Transverse colon (tissue), 4 donors: ENCODE data around the gene POU3F2. TPM values are rescaled to one million over a fixed set of nuclear protein-coding genes. Genes with fewer than 3 reads are reported as not detected.

ENCODE experiments used
- DNase-seq: peaks from one replicate; pipeline ENCODE4 v3.0.0-alpha.2; 2019
- H3K27ac ChIP-seq, 4 donors: fragments of 200-600 bp; sonication (generic); 2 replicates each; pipeline ENCODE4 v1.5.1; 2016 to 2018; ENCODE audit warnings: inconsistent platforms in 4 of 4
- H3K27me3 ChIP-seq: fragments of 200-600 bp; sonication (generic); 2 replicates; pipeline ENCODE4 v1.5.1; 2017; ENCODE audit warnings: inconsistent platforms
- H3K36me3 ChIP-seq, 4 donors: fragments of 200-600 bp; sonication (generic); 2 replicates each; pipeline ENCODE4 v1.5.1; 2017 to 2019; ENCODE audit warnings: inconsistent platforms in 4 of 4
- H3K4me1 ChIP-seq, 4 donors: fragments of 200-600 bp; sonication (generic); 2 replicates each; pipeline ENCODE4 v1.5.1; 2017 to 2020; ENCODE audit warnings: inconsistent platforms in 4 of 4
- H3K4me3 ChIP-seq, 4 donors: fragments of 200-600 bp; sonication (generic); 1 replicate in 1 of 4; 2 replicates in 3 of 4; pipeline versions ENCODE4 v1.5.1 to v1.6.1; 2017 to 2019; ENCODE audit warnings: inconsistent platforms in 4 of 4
- H3K9me3 ChIP-seq, 2 donors: fragments of 200-600 bp; sonication (generic); 2 replicates each; pipeline ENCODE4 v1.5.1; 2017 to 2019; ENCODE audit warnings: inconsistent platforms in 2 of 2
- CTCF ChIP-seq, 5 experiments: fragments of 200-600 bp in 3 of 5; fragments of 450-650 bp in 2 of 5; sonication (generic) in 3 of 5; IDR thresholded peaks; 1 replicate in 2 of 5; 2 replicates in 3 of 5; pipeline ENCODE4 v1.5.1; 2016 to 2017; ENCODE audit warnings: antibody characterized with exemption in 5 of 5, inconsistent platforms in 3 of 5, mild to moderate bottlenecking in 2 of 5, moderate library complexity in 1 of 5
- EP300 ChIP-seq: sonication (generic); formaldehyde crosslinking; IDR thresholded peaks from one replicate; pipeline ENCODE4 v1.6.1; 2017; ENCODE audit warnings: antibody characterized with exemption, low read depth
- POLR2A ChIP-seq: fragments of 450-650 bp; IDR thresholded peaks from one replicate; pipeline ENCODE4 v1.6.1; 2016; ENCODE audit warnings: antibody characterized with exemption, mild to moderate bottlenecking, moderate library complexity
- POLR2AphosphoS5 ChIP-seq, 3 donors: sonication (generic); formaldehyde crosslinking; IDR thresholded peaks; one replicate each; pipeline ENCODE4 v1.6.1; 2016; ENCODE audit warnings: antibody characterized with exemption in 3 of 3
- WGBS, 2 donors: methylation state at CpG; one replicate each; pipeline ENCODE4 v1.1.5; 2018; ENCODE audit warnings: low coverage in 1 of 2; 5-methylcytosine and 5-hydroxymethylcytosine counted together
- in situ Hi-C, 4 donors: fragments of 200-750 bp; cut with MboI; loops; one replicate each; pipeline versions ENCODE4 v1.15.0 to v1.15.1; 2017; ENCODE audit warnings: low sequenced_read_pairs in 3 of 4, low pct_ligation_motif_present in 1 of 4, low pct_unique_long_range_greater_than_20kb in 1 of 4
- intact Hi-C: fragments of 100-400 bp; cut with DNase I; formaldehyde crosslinking; loops from one replicate; pipeline ENCODE4 v1.15.1; 2023; ENCODE audit warnings: low total_unique reads
- total RNA-seq, 4 donors: library from RNA; depleted of rRNA; stranded (reverse); fragments of >200 nt; gene quantifications; one replicate each; pipeline ENCODE4 v1.1.0, GENCODE V29; 2016

POU3F2 gene
- total RNA-seq, 4 donors from 2014 or later: not detected

- intact Hi-C loops: no loop called here
- Histone ChIP-seq H3K4me1 (peaks cover 24 to 56% (median 44%) of the 10 kb centered on the region in 4 donors), H3K9me3 (no peaks in the 10 kb centered on the region), H3K27me3 (peaks cover 99% of the 10 kb centered on the region), H3K36me3 (no peaks in the 10 kb centered on the region), H3K27ac (no peak overlapping the region), H3K4me3 (peak overlapping the region in 1 of 4 donors; percentile 65)
- TF ChIP-seq POLR2AphosphoS5 (IDR thresholded peaks at IDR 0.05): no peak
- TF ChIP-seq CTCF (IDR thresholded peaks at IDR 0.05): no peak
- no peak for TF ChIP-seq POLR2A
- TF ChIP-seq EP300: no peak
- in situ Hi-C loops: no loop called here
- 6% methylated on average over 59 of the region's 59 CpGs; no CpG with 5 or more reads in 1 of the 2 donors for WGBS, 2 donors
- no peak for DNase-seq
These were observed 1.9 kb upstream of the POU3F2 start for GRCh38 chr6:98832284-98833056.

- Histone ChIP-seq H3K4me3 (peak overlapping the region in 2 of 4 donors; percentile 39 to 65), H3K27me3 (peaks cover 99% of the 10 kb centered on the region), H3K36me3 (no peaks in the 10 kb centered on the region), H3K9me3 (no peaks in the 10 kb centered on the region), H3K27ac (no peak overlapping the region), H3K4me1 (peaks cover 24 to 52% (median 44%) of the 10 kb centered on the region in 4 donors)
- no peak for TF ChIP-seq POLR2A
- no peak for TF ChIP-seq EP300
- TF ChIP-seq CTCF (IDR thresholded peaks at IDR 0.05): no peak
- TF ChIP-seq POLR2AphosphoS5 (IDR thresholded peaks at IDR 0.05): no peak
- DNase-seq: no peak
- WGBS, 2 donors: 3% methylated on average over 22 of the region's 26 CpGs; no CpG with 5 or more reads in 1 of the 2 donors
- in situ Hi-C loops: no loop called here
- intact Hi-C loops: no loop called here
These were observed 1.4 kb upstream of the POU3F2 start for GRCh38 chr6:98833057-98833306.

- WGBS, 2 donors: 4 to 10% methylated on average over 2 to 41 of the region's 42 CpGs
- Histone ChIP-seq H3K27ac (no peak overlapping the region), H3K9me3 (no peaks in the 10 kb centered on the region), H3K36me3 (no peaks in the 10 kb centered on the region), H3K4me3 (peak overlapping the region; percentile 13 to 65 (median 40)), H3K4me1 (peaks cover 24 to 52% (median 44%) of the 10 kb centered on the region in 4 donors), H3K27me3 (peaks cover 99% of the 10 kb centered on the region)
- intact Hi-C loops: no loop called here
- DNase-seq: no peak
- TF ChIP-seq CTCF (IDR thresholded peaks at IDR 0.05): no peak
- no peak for TF ChIP-seq EP300
- TF ChIP-seq POLR2A: no peak
- TF ChIP-seq POLR2AphosphoS5 (IDR thresholded peaks at IDR 0.05): no peak
- in situ Hi-C loops: no loop called here
These were observed 891 bp upstream of the POU3F2 start for GRCh38 chr6:98833307-98834059.

GRCh38 chr6:98835149-98836024 is 1.0 kb downstream of the POU3F2 start:
- in situ Hi-C loops: no loop called here
- no peaks in the 10 kb centered on the region for H3K36me3 ChIP-seq
- no peaks in the 10 kb centered on the region for H3K9me3 ChIP-seq
- H3K4me3 ChIP-seq: peak overlapping the region in 2 of 4 donors; percentile 14 to 65
- no peak for DNase-seq
- intact Hi-C loops: no loop called here
- TF ChIP-seq CTCF (IDR thresholded peaks at IDR 0.05) (no peak), POLR2A (no peak), POLR2AphosphoS5 (IDR thresholded peaks at IDR 0.05) (no peak), EP300 (no peak)
- peaks cover 24 to 52% (median 44%) of the 10 kb centered on the region in 4 donors for H3K4me1 ChIP-seq
- 7% methylated on average over 53 of the region's 76 CpGs; no CpG with 5 or more reads in 1 of the 2 donors for WGBS, 2 donors
- H3K27ac ChIP-seq: no peak overlapping the region
- peaks cover 99% of the 10 kb centered on the region for H3K27me3 ChIP-seq
